Endothelial cell (in vitro differentiated cells): ENCODE results near the gene ESPNL. TPM values are rescaled to one million over a fixed set of nuclear protein-coding genes. Genes with fewer than 3 reads are reported as not detected.

ENCODE experiments used
- DNase-seq: peaks from one replicate; pipeline ENCODE4 v3.0.0; 2021; ENCODE audit warnings: low spot score
- H3K27ac Mint-ChIP-seq: one replicate; pipeline ENCODE4 v1.8.0; 2021; ENCODE audit warnings: mixed read lengths, inconsistent platforms; ENCODE audit not compliant: unreplicated experiment
- H3K27me3 Mint-ChIP-seq: one replicate; pipeline ENCODE4 v1.8.0; 2021; ENCODE audit warnings: mild to moderate bottlenecking, moderate library complexity, mixed read lengths, inconsistent platforms; ENCODE audit not compliant: unreplicated experiment
- H3K36me3 Mint-ChIP-seq: one replicate; pipeline ENCODE4 v1.8.0; 2021; ENCODE audit warnings: mild to moderate bottlenecking, low read depth, mixed read lengths, inconsistent platforms; ENCODE audit not compliant: unreplicated experiment
- H3K4me1 Mint-ChIP-seq: one replicate; pipeline ENCODE4 v1.8.0; 2021; ENCODE audit warnings: mild to moderate bottlenecking, mixed read lengths, inconsistent platforms; ENCODE audit not compliant: unreplicated experiment
- H3K4me3 Mint-ChIP-seq: one replicate; pipeline ENCODE4 v1.8.0; 2021; ENCODE audit warnings: mild to moderate bottlenecking, mixed read lengths, inconsistent platforms; ENCODE audit not compliant: unreplicated experiment
- H3K9me3 Mint-ChIP-seq: one replicate; pipeline ENCODE4 v1.8.0; 2021; ENCODE audit warnings: mixed read lengths, inconsistent platforms; ENCODE audit not compliant: unreplicated experiment
- total RNA-seq: library from RNA; stranded (reverse); fragmentation: NEBNext Ultra II Directional; extraction: Animal tissue kit (Norgen Biotek cat#: 25700); gene quantifications from one replicate; pipeline ENCODE4 v1.2.1, GENCODE V29; 2021; ENCODE audit not compliant: unreplicated experiment
- TF ChIP-seq, protein P1 (sequence below): fragments of 200-600 bp; sonication (generic); IDR thresholded peaks from one replicate; pipeline ENCODE4 v1.5.0; 2021; ENCODE audit warnings: antibody characterized with exemption; ENCODE audit not compliant: unreplicated experiment

The ESPNL gene
- total RNA-seq, 1 donor from 2014 or later = 0.82 TPM

DNA sequence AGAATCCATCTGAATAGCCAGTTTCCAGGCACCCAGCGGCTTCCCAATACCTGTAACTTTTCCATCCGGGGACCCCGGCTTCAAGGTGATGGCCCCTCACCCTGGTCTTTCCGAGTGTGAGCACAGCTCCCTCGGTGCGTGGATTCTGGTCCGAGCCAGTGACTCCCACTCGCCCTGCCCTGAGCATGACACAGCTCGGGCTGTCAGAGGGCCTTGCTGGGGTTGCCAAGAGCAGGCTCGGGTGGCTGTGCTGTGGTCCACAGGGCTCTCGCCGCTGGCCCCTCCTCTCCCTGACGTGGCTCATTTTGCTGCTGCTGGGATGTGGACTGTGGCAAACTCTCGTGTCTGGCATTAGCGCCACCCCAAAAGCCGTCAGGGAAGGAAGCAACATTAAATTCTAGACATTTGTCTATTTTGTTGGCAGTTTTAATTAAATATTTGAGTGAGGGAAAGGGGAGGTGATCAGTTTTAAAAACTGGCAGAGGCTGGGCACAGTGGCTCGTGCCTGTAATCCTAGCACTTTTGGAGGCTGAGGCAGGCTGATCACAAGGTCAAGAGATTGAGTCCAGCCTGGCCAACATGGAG, 5.6 kb upstream of the ESPNL start:
- H3K4me1 Mint-ChIP-seq = peaks cover 6% of the 10 kb centered on the region
- H3K27me3 Mint-ChIP-seq = peaks cover 14% of the 10 kb centered on the region
- no peak overlapping the region for H3K4me3 Mint-ChIP-seq
- DNase-seq = no peak
- TF ChIP-seq, protein P1, sequence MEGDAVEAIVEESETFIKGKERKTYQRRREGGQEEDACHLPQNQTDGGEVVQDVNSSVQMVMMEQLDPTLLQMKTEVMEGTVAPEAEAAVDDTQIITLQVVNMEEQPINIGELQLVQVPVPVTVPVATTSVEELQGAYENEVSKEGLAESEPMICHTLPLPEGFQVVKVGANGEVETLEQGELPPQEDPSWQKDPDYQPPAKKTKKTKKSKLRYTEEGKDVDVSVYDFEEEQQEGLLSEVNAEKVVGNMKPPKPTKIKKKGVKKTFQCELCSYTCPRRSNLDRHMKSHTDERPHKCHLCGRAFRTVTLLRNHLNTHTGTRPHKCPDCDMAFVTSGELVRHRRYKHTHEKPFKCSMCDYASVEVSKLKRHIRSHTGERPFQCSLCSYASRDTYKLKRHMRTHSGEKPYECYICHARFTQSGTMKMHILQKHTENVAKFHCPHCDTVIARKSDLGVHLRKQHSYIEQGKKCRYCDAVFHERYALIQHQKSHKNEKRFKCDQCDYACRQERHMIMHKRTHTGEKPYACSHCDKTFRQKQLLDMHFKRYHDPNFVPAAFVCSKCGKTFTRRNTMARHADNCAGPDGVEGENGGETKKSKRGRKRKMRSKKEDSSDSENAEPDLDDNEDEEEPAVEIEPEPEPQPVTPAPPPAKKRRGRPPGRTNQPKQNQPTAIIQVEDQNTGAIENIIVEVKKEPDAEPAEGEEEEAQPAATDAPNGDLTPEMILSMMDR = no peak
- H3K27ac Mint-ChIP-seq = no peak overlapping the region
- no peaks in the 10 kb centered on the region for H3K36me3 Mint-ChIP-seq
- H3K9me3 Mint-ChIP-seq = no peaks in the 10 kb centered on the region

DNA sequence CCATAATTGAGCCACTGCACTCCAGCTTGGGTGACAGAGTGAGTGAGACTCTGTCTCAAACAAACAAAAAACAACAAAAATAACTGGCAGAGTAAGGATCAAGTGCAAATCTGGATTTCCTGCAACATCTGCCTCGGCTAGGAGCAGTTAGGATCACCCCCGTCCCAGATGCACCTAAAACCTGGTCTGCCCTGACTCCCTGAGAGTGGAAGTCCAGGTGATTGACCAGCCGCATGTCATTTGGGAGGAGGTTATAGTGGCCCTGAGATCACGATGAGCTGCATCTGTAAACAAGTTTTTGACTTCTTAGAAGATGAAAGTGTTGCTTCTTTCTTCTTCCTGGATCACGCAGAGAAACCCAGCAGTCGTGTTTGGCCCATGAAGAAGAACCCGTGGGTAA, 5.0 kb upstream of the ESPNL start:
- DNase-seq = no peak
- TF ChIP-seq, protein P1 = no peak
- no peak overlapping the region for H3K27ac Mint-ChIP-seq
- no peaks in the 10 kb centered on the region for H3K9me3 Mint-ChIP-seq
- H3K36me3 Mint-ChIP-seq = no peaks in the 10 kb centered on the region
- H3K4me3 Mint-ChIP-seq = no peak overlapping the region
- H3K4me1 Mint-ChIP-seq = peaks cover 6% of the 10 kb centered on the region
- H3K27me3 Mint-ChIP-seq = peaks cover 14% of the 10 kb centered on the region

DNA sequence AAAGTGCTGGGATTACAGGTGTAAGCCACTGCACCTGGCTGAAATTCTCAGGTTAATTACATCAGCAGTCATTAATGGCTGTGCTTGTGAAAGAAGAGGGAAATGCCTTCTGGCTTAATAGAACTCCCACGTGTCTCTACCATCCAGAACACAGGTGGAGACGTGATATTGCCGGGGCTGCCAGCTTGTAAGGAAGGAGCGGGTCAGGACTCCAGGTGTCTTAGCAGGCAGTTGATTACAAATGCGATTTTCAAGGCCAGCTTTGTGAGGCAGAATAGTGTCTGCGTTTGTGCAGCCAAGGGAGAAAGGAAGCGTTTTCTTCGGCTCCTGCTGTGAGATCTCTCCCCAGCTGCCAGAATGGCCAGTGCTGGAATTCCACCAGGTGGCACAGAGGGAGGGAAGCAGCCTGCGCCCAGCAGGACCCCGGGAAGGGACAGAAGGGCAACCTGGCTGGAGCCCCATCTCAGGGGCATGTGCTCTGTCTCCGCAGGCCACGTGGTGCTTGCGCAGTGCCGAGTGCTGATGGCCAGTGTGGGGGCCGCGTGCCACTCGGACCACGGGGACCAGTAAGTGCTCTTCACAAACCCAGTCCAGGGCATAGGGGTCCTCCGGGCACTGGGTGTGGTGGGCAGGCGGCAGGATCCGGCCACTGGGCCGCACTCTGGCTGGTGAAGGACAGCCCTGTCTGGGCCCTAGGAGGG, 3.7 kb upstream of the ESPNL start:
- no peak for DNase-seq
- Mint-ChIP-seq H3K27me3 (peaks cover 14% of the 10 kb centered on the region), H3K4me1 (peaks cover 6% of the 10 kb centered on the region), H3K4me3 (no peak overlapping the region), H3K36me3 (no peaks in the 10 kb centered on the region), H3K9me3 (no peaks in the 10 kb centered on the region), H3K27ac (no peak overlapping the region)
- TF ChIP-seq, protein P1 = no peak

DNA sequence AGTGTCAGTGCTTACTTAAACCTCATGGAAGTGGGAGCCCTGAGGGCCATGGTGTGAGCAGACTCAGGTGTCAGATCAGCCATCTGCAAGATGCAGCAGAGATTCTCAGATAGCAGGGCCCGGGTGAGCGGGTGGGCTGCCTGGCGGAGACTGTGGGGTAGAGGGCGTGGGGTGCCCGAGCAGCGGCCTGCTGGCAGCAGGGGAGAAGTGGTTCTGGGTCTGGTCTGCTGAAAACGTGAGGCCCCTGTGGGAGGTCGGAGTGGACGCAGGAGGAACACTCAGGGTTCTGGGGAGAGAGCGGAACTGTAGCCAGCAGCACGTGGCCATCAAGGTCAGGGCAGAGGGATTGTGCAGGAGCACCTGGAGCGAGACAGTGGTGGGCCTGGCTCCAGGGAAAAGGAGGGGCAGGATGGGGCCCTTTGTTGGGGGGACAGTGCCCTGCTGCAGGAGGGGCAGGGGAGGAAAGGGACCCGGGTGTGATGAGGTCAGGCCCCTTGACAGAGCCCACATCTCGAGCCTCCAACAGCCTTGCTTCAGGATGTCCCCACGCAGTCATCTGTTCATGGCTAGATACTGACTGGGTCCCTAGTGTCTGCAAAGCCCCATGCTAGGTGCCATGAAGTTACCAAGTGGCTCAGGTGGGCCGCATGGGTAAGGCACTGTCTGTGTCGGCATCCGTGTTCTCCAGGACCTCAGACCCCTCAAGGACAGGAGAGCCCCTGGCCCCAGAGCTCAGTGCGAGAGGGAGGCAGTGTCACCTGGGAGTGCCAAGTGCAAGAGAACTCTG, 2.7 kb upstream of the ESPNL start:
- peaks cover 6% of the 10 kb centered on the region for H3K4me1 Mint-ChIP-seq
- TF ChIP-seq, protein P1 = no peak
- no peaks in the 10 kb centered on the region for H3K36me3 Mint-ChIP-seq
- no peak for DNase-seq
- H3K27ac Mint-ChIP-seq = no peak overlapping the region
- no peak overlapping the region for H3K4me3 Mint-ChIP-seq
- H3K9me3 Mint-ChIP-seq = no peaks in the 10 kb centered on the region
- peaks cover 14% of the 10 kb centered on the region for H3K27me3 Mint-ChIP-seq
